OCI-LY3 (cell line): ENCODE data around the gene PHC2.

ENCODE experiments used
- H2AFZ ChIP-seq: fragments of 200-600, 300-600 bp; shearing (Covaris generic); 2 replicates; pipeline ENCODE4 v1.6.0; 2014; ENCODE audit warnings: antibody characterized with exemption, low read depth, low read length
- H3K27ac ChIP-seq: fragments of 200-600, 300-600 bp; sonication (generic); 2 replicates; pipeline ENCODE4 v1.5.1; 2014; ENCODE audit warnings: mild to moderate bottlenecking, low read length, moderate library complexity, mixed read lengths
- H3K27me3 ChIP-seq: fragments of 200-600, 300-600 bp; sonication (generic); 2 replicates; pipeline ENCODE4 v1.6.1; 2014; ENCODE audit warnings: low read depth, low read length, mixed read lengths
- H3K36me3 ChIP-seq: fragments of 200-600, 300-600 bp; sonication (generic); replicated peaks from 2 replicates; pipeline ENCODE3; 2014; ENCODE audit warnings: low read depth, low read length, mixed read lengths
- H3K4me1 ChIP-seq: fragments of 300-600, 200-600 bp; sonication (generic); 2 replicates; pipeline ENCODE4 v1.6.1; 2014; ENCODE audit warnings: low read length, mixed read lengths
- H3K4me2 ChIP-seq: fragments of 200-600, 300-600 bp; sonication (generic); 2 replicates; pipeline ENCODE4 v1.6.1; 2014; ENCODE audit warnings: low read length, mixed read lengths
- H3K4me3 ChIP-seq: fragments of 300-600, 200-600 bp; sonication (generic); 2 replicates; pipeline ENCODE4 v1.5.1; 2014; ENCODE audit warnings: antibody characterized with exemption, mild to moderate bottlenecking, low read length, moderate library complexity
- H3K79me2 ChIP-seq: fragments of 300-600, 200-600 bp; shearing (Covaris generic); 2 replicates; pipeline ENCODE4 v1.6.1; 2014; ENCODE audit warnings: mild to moderate bottlenecking, low read length, mixed read lengths
- H3K9ac ChIP-seq: fragments of 300-600, 200-600 bp; shearing (Covaris generic); 2 replicates; pipeline ENCODE4 v1.6.0; 2014; ENCODE audit warnings: mild to moderate bottlenecking, low read length, moderate library complexity
- H3K9me3 ChIP-seq: fragments of 200-600, 300-600 bp; shearing (Covaris generic); 2 replicates; pipeline ENCODE4 v1.6.1; 2014; ENCODE audit warnings: low read length, mixed read lengths; ENCODE audit not compliant: insufficient read depth
- H4K20me1 ChIP-seq: fragments of 200-600, 300-600 bp; sonication (generic); 2 replicates; pipeline ENCODE4 v1.6.1; 2016; ENCODE audit warnings: low read length, mixed read lengths; ENCODE audit not compliant: insufficient read depth
- CTCF ChIP-seq: fragments of 200-600, 300-600 bp; sonication (generic); IDR thresholded peaks from 2 replicates; pipeline ENCODE4 v1.5.1; 2014; ENCODE audit warnings: antibody characterized with exemption, low read length, low read depth
- EZH2phosphoT487 ChIP-seq: fragments of 200-600 bp; shearing (Covaris generic); IDR thresholded peaks from 2 replicates; pipeline ENCODE4 v1.6.1; 2018; ENCODE audit warnings: antibody characterized with exemption, mixed run types, low read depth

Gene PHC2

GRCh38 chr1:33338440-33339211 lies 92.3 kb downstream of the PHC2 start:
- TF ChIP-seq EZH2phosphoT487 (no peak), CTCF (no peak)
- Histone ChIP-seq H3K9me3 (no peaks in the 10 kb centered on the region), H2AFZ (no peak overlapping the region), H3K27ac (no peak overlapping the region), H3K9ac (no peak overlapping the region), H4K20me1 (peaks cover 33% of the 10 kb centered on the region), H3K4me1 (peaks cover 10% of the 10 kb centered on the region), H3K79me2 (peaks cover 41% of the 10 kb centered on the region), H3K4me3 (no peak overlapping the region), H3K36me3 (no peaks in the 10 kb centered on the region), H3K4me2 (no peak overlapping the region), H3K27me3 (no peaks in the 10 kb centered on the region)

GRCh38 chr1:33338048-33338439 lies 92.9 kb downstream of the PHC2 start:
- H3K4me3 ChIP-seq, result no peak overlapping the region
- no peaks in the 10 kb centered on the region for H3K36me3 ChIP-seq
- TF ChIP-seq CTCF (no peak), EZH2phosphoT487 (no peak)
- peaks cover 10% of the 10 kb centered on the region for H3K4me1 ChIP-seq
- H2AFZ ChIP-seq, result no peak overlapping the region
- H3K27ac ChIP-seq, result no peak overlapping the region
- H3K27me3 ChIP-seq, result no peaks in the 10 kb centered on the region
- no peaks in the 10 kb centered on the region for H3K9me3 ChIP-seq
- H3K9ac ChIP-seq, result no peak overlapping the region
- H3K4me2 ChIP-seq, result no peak overlapping the region
- H4K20me1 ChIP-seq, result peaks cover 33% of the 10 kb centered on the region
- peaks cover 39% of the 10 kb centered on the region for H3K79me2 ChIP-seq

GRCh38 chr1:33337441-33337840 lies 93.5 kb downstream of the PHC2 start:
- no peak overlapping the region for H3K9ac ChIP-seq
- H3K4me1 ChIP-seq, result peaks cover 4% of the 10 kb centered on the region
- no peaks in the 10 kb centered on the region for H3K9me3 ChIP-seq
- H3K79me2 ChIP-seq, result peaks cover 33% of the 10 kb centered on the region
- H3K4me2 ChIP-seq, result no peak overlapping the region
- no peak overlapping the region for H3K4me3 ChIP-seq
- no peak overlapping the region for H2AFZ ChIP-seq
- no peak for TF ChIP-seq CTCF
- H3K36me3 ChIP-seq, result no peaks in the 10 kb centered on the region
- H3K27me3 ChIP-seq, result no peaks in the 10 kb centered on the region
- peaks cover 28% of the 10 kb centered on the region for H4K20me1 ChIP-seq
- H3K27ac ChIP-seq, result no peak overlapping the region

DNA sequence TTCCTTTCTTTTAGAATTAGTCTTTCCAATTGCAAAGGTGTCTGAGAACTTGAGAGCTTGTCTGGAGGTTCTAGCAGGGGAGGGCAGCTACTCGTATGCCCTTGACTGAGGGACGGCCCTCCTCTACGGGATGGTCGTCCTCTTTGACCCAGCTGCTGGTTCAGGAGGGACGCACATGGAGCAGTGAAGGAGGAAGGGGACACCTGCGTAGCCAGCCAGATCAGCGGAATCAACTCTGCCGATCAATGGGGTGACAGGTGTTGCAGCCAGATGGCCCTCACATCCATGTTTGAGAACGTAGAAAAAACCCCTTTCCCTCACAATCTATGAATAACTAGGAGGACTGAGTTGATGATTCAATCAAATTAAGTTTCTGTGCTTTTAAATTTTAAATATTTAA lies 94.3 kb downstream of the PHC2 start:
- no peaks in the 10 kb centered on the region for H3K4me1 ChIP-seq
- no peak overlapping the region for H3K9ac ChIP-seq
- no peak overlapping the region for H3K27ac ChIP-seq

More for the DNA sequence above, 94.3 kb downstream of the PHC2 start:
- no peak overlapping the region for H3K4me3 ChIP-seq
- H3K9me3 ChIP-seq, result no peaks in the 10 kb centered on the region
- TF ChIP-seq EZH2phosphoT487 (no peak), CTCF (no peak)
- H3K36me3 ChIP-seq, result no peaks in the 10 kb centered on the region
- no peak overlapping the region for H2AFZ ChIP-seq
- H3K79me2 ChIP-seq, result peaks cover 25% of the 10 kb centered on the region
- no peaks in the 10 kb centered on the region for H3K27me3 ChIP-seq
- H4K20me1 ChIP-seq, result peaks cover 21% of the 10 kb centered on the region
- H3K4me2 ChIP-seq, result no peak overlapping the region
